Nephron progenitor cell (in vitro differentiated cells): ENCODE measurements around the gene SF3A2.

Experiments used
- DNase-seq: peaks from one replicate; pipeline ENCODE4 v3.0.0; 2021
- H3K27ac Mint-ChIP-seq: 2 replicates; pipeline ENCODE4 v1.8.0; 2021; ENCODE audit warnings: mild to moderate bottlenecking, moderate library complexity, mixed read lengths
- H3K27me3 Mint-ChIP-seq: 2 replicates; pipeline ENCODE4 v1.8.0; 2021; ENCODE audit warnings: mild to moderate bottlenecking, low read depth, mixed read lengths; ENCODE audit not compliant: poor library complexity
- H3K36me3 Mint-ChIP-seq: 2 replicates; pipeline ENCODE4 v1.8.0; 2021; ENCODE audit warnings: low read depth, mixed read lengths
- H3K4me1 Mint-ChIP-seq: 2 replicates; pipeline ENCODE4 v1.8.0; 2021; ENCODE audit warnings: mixed read lengths
- H3K4me3 Mint-ChIP-seq: 2 replicates; pipeline ENCODE4 v1.8.0; 2021; ENCODE audit warnings: mild to moderate bottlenecking, moderate library complexity, mixed read lengths
- H3K9me3 Mint-ChIP-seq: 2 replicates; pipeline ENCODE4 v1.8.0; 2021; ENCODE audit warnings: mild to moderate bottlenecking, moderate library complexity, mixed read lengths
- CTCF ChIP-seq: fragments of 200-600 bp; sonication (generic); IDR thresholded peaks from 2 replicates; pipeline ENCODE4 v1.5.0; 2021; ENCODE audit warnings: antibody characterized with exemption

SF3A2 gene

DNA sequence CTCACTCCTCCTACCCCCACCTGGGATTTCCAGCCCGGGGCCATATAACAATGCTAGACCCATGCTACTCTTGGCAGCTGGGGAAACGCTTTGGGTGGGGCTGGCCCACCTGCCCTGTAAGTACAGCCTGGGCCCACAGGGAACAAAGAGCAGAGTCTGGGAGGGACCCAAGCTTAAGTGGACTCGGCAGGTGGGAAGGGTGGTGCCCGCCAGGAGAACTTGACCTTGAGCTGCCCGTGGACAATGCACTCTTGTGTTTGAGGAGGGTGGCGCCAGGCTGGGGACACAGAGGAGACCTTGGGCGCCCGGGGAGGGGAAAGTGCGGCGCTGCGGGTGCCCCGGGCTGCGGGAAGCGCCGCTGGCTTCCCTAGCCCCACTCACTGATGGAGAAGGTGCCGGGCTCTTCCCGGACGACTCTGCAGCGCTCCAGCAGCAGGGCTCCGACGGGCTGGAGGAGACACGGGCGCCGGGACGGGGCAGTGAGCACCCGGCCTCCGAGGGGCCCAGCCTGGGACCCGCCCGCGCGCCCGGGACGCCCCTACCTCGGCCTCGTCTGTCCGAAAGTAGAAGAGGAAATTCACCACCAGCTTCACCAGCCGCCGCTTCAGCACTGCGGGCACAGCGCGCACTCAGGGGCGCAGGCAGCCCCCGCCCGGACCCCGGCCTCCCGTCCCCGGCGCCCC, 1.1 kb upstream of the SF3A2 start:
- Mint-ChIP-seq H3K9me3 (no peaks in the 10 kb centered on the region), H3K27me3 (no peaks in the 10 kb centered on the region), H3K36me3 (peaks cover 17% of the 10 kb centered on the region), H3K27ac (no peak overlapping the region), H3K4me3 (peak overlapping the region; percentile 89), H3K4me1 (peaks cover 53% of the 10 kb centered on the region)
- no peak for TF ChIP-seq CTCF
- no peak for DNase-seq

- Mint-ChIP-seq H3K27me3 (no peaks in the 10 kb centered on the region), H3K4me1 (peaks cover 58% of the 10 kb centered on the region), H3K9me3 (no peaks in the 10 kb centered on the region), H3K27ac (no peak overlapping the region), H3K4me3 (peak overlapping the region; percentile 89), H3K36me3 (peaks cover 17% of the 10 kb centered on the region)
- DNase-seq: no peak
- no peak for TF ChIP-seq CTCF
Measured at GRCh38 chr19:2236064-2236313, 635 bp upstream of the SF3A2 start.

DNA sequence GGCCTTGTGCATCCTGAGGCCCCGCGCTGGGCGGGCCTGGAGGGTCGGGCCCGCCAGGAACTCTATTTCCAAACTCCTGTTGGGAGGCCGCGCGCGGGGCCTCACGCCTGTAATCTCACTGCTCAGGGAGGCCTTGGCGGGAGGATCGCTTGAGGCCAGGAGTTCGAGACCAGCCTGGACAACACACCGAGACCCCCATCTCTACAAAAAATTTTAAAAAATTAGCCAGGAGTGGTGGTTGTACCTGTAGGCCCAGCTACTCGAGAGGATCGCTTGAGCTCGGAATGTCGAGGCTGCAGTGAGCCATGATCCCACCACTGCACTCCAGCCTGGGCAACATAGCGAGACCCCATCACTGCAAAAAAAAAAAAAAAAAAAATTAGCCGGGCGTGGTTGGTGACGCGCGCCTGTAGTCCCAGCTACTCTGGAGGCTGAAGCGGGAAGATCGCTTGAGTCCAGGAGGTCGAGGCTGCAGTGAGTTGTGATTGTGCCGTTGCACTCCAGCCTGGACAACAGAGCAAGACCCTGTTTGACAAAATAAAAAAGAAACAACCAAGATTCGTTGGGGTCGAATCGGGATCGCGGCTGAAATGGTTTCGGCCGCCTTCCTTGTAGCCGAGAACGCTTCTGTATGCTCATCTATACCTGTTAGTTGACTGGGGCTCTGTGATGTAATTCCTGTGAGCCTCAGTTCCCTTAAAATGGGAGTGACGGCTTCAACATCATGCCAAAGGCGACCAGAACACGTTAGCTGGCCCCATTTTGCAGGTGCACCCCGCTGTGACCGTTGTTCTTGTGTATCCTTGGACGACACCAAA, 636 bp downstream of the SF3A2 start:
- no peak for DNase-seq
- no peaks in the 10 kb centered on the region for H3K27me3 Mint-ChIP-seq
- no peak for TF ChIP-seq CTCF
- no peaks in the 10 kb centered on the region for H3K9me3 Mint-ChIP-seq
- peaks cover 67% of the 10 kb centered on the region for H3K4me1 Mint-ChIP-seq
- H3K36me3 Mint-ChIP-seq: peaks cover 17% of the 10 kb centered on the region
- peak overlapping the region; percentile 94 for H3K27ac Mint-ChIP-seq
- H3K4me3 Mint-ChIP-seq: peak overlapping the region; percentile 89

GRCh38 chr19:2237869-2238153, 1.2 kb downstream of the SF3A2 start:
- H3K4me1 Mint-ChIP-seq: peaks cover 73% of the 10 kb centered on the region
- no peaks in the 10 kb centered on the region for H3K9me3 Mint-ChIP-seq
- H3K4me3 Mint-ChIP-seq: peak overlapping the region; percentile 89
- H3K27me3 Mint-ChIP-seq: no peaks in the 10 kb centered on the region
- TF ChIP-seq CTCF: no peak
- DNase-seq: no peak
- peaks cover 20% of the 10 kb centered on the region for H3K36me3 Mint-ChIP-seq
- H3K27ac Mint-ChIP-seq: peak overlapping the region; percentile 94

DNA sequence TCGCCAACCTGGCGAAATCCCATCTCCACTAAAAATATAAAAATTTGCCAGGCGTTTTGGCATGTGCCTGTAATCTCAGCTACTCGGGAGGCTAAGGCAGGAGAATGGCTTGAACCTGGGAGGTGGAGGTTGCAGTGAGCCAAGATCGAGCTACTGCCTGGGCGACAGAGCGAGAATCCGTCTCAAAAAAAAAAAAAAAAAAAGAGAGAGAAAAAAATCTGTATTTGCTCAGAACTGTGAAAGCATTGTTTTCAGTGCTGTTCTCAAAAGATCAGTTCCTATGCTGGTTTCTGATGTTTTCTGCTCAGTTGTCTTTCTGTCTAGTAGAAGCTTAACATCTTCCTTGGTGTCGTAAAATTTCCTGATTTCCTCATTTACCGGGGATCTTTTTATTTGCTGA, 2.5 kb downstream of the SF3A2 start:
- Mint-ChIP-seq H3K9me3 (no peaks in the 10 kb centered on the region), H3K4me3 (peak overlapping the region; percentile 89), H3K4me1 (peaks cover 70% of the 10 kb centered on the region), H3K27me3 (no peaks in the 10 kb centered on the region), H3K36me3 (peaks cover 17% of the 10 kb centered on the region), H3K27ac (peak overlapping the region; percentile 95)
- DNase-seq: no peak
- no peak for TF ChIP-seq CTCF
